ENCODE data around the gene ZNF346. TPM values are rescaled to one million over a fixed set of nuclear protein-coding genes. Genes with fewer than 3 reads are reported as not detected.

Gene ZNF346
- total and polyA plus RNA-seq, 8 donors = 13.1 to 30.4 (median 26.7) TPM

- TF ChIP-seq, protein P1, sequence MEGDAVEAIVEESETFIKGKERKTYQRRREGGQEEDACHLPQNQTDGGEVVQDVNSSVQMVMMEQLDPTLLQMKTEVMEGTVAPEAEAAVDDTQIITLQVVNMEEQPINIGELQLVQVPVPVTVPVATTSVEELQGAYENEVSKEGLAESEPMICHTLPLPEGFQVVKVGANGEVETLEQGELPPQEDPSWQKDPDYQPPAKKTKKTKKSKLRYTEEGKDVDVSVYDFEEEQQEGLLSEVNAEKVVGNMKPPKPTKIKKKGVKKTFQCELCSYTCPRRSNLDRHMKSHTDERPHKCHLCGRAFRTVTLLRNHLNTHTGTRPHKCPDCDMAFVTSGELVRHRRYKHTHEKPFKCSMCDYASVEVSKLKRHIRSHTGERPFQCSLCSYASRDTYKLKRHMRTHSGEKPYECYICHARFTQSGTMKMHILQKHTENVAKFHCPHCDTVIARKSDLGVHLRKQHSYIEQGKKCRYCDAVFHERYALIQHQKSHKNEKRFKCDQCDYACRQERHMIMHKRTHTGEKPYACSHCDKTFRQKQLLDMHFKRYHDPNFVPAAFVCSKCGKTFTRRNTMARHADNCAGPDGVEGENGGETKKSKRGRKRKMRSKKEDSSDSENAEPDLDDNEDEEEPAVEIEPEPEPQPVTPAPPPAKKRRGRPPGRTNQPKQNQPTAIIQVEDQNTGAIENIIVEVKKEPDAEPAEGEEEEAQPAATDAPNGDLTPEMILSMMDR (IDR thresholded peaks at IDR 0.05) = no peak
- Histone ChIP-seq H3K9me3 (no peaks in the 10 kb centered on the region), H3K27me3 (no peaks in the 10 kb centered on the region), H3K36me3 (no peaks in the 10 kb centered on the region), H3K4me1 (peaks cover 8 to 10% of the 10 kb centered on the region in 2 donors), H3K4me3 (no peak overlapping the region), H3K27ac (peak overlapping the region in 1 of 2 donors; percentile 3)
- no peak for ATAC-seq
- intact Hi-C loops (cut with DNase I) = no loop called here
- DNase-seq = no peak
Observed at GRCh38 chr5:177096162-177097015, 73.9 kb downstream of the ZNF346 start.

- Histone ChIP-seq H3K9me3 (no peaks in the 10 kb centered on the region), H3K27ac (no peak overlapping the region), H3K36me3 (no peaks in the 10 kb centered on the region), H3K4me3 (no peak overlapping the region), H3K27me3 (no peaks in the 10 kb centered on the region), H3K4me1 (peaks cover 8 to 10% of the 10 kb centered on the region in 2 donors)
- ATAC-seq = no peak
- DNase-seq = no peak
- TF ChIP-seq, protein P1 (IDR thresholded peaks at IDR 0.05) = no peak
- intact Hi-C loops (cut with DNase I) = no loop called here
Observed at GRCh38 chr5:177097016-177097985, 74.8 kb downstream of the ZNF346 start.

GRCh38 chr5:177098120-177098469, 75.6 kb downstream of the ZNF346 start:
- ATAC-seq (no peak), DNase-seq (no peak)
- intact Hi-C loops (cut with DNase I) = no loop called here
- no peaks in the 10 kb centered on the region for H3K36me3 ChIP-seq
- TF ChIP-seq, protein P1 (IDR thresholded peaks at IDR 0.05) = no peak
- peaks cover 8 to 10% of the 10 kb centered on the region in 2 donors for H3K4me1 ChIP-seq
- H3K4me3 ChIP-seq = no peak overlapping the region
- no peaks in the 10 kb centered on the region for H3K9me3 ChIP-seq
- no peak overlapping the region for H3K27ac ChIP-seq
- no peaks in the 10 kb centered on the region for H3K27me3 ChIP-seq

GRCh38 chr5:177098470-177099141, 76.1 kb downstream of the ZNF346 start:
- intact Hi-C loops (cut with DNase I) = no loop called here
- Histone ChIP-seq H3K4me1 (peaks cover 8 to 10% of the 10 kb centered on the region in 2 donors), H3K4me3 (no peak overlapping the region), H3K27me3 (peaks cover 0 to 2% of the 10 kb centered on the region in 2 donors), H3K36me3 (no peaks in the 10 kb centered on the region), H3K27ac (peak overlapping the region in 1 of 2 donors; percentile 7), H3K9me3 (no peaks in the 10 kb centered on the region)
- ATAC-seq (peak; percentile 37), DNase-seq (peak in 2 of 4 donors; percentile 69 to 80)
- TF ChIP-seq, protein P1 (IDR thresholded peaks at IDR 0.05) = no peak
